Neural progenitor cell (in vitro differentiated cells): ENCODE data around the gene QDPR. TPM values are rescaled to one million over a fixed set of nuclear protein-coding genes. Genes with fewer than 3 reads are reported as not detected.

ENCODE experiments used
- DNase-seq: peaks from one replicate; pipeline ENCODE4 v3.0.0-alpha.2; 2016; ENCODE audit warnings: low spot score
- H2AFZ ChIP-seq: fragments of 200-600 bp; sonication (generic); replicated peaks from 2 replicates; pipeline ENCODE4 v1.6.1; 2016; ENCODE audit warnings: antibody characterized with exemption
- H3F3A ChIP-seq: fragments of 200-600 bp; sonication (generic); 2 replicates; pipeline ENCODE4 v1.6.1; 2016; ENCODE audit warnings: antibody characterized with exemption, low read depth
- H3K27ac ChIP-seq: fragments of 200-600 bp; sonication (generic); 2 replicates; pipeline ENCODE4 v1.5.1; 2016; ENCODE audit warnings: mild to moderate bottlenecking
- H3K27me3 ChIP-seq: fragments of 200-600 bp; sonication (generic); 2 replicates; pipeline ENCODE4 v1.6.1; 2016; ENCODE audit warnings: mild to moderate bottlenecking, moderate library complexity
- H3K36me3 ChIP-seq: fragments of 200-600 bp; sonication (generic); 2 replicates; pipeline ENCODE4 v1.5.1; 2016
- H3K4me1 ChIP-seq: fragments of 200-600 bp; sonication (generic); 2 replicates; pipeline ENCODE4 v1.6.1; 2016; ENCODE audit warnings: mixed run types
- H3K4me2 ChIP-seq: fragments of 200-600 bp; sonication (generic); 2 replicates; pipeline ENCODE4 v1.6.1; 2016
- H3K4me3 ChIP-seq: fragments of 200-600 bp; sonication (generic); 2 replicates; pipeline ENCODE4 v1.5.1; 2016
- H3K79me2 ChIP-seq: fragments of 200-600 bp; sonication (generic); 2 replicates; pipeline ENCODE4 v1.6.1; 2016; ENCODE audit warnings: low read depth
- H3K9ac ChIP-seq: fragments of 200-600 bp; sonication (generic); 2 replicates; pipeline ENCODE4 v1.6.1; 2016
- H3K9me3 ChIP-seq: fragments of 200-600 bp; sonication (generic); 2 replicates; pipeline ENCODE4 v1.5.1; 2016; ENCODE audit warnings: low read depth
- H4K20me1 ChIP-seq: fragments of 200-600 bp; sonication (generic); 2 replicates; pipeline ENCODE4 v1.6.1; 2016; ENCODE audit warnings: low read depth
- H3K27ac Mint-ChIP-seq: 3 replicates; pipeline ENCODE4 v1.8.0; 2021; ENCODE audit warnings: mixed read lengths
- H3K27me3 Mint-ChIP-seq: 2 replicates; pipeline ENCODE4 v1.8.0; 2022; ENCODE audit warnings: low read depth, mild to moderate bottlenecking, inconsistent platforms, moderate library complexity, mixed read lengths; ENCODE audit not compliant: insufficient read depth
- H3K36me3 Mint-ChIP-seq: 3 replicates; pipeline ENCODE4 v1.8.0; 2021; ENCODE audit warnings: mixed read lengths
- H3K4me1 Mint-ChIP-seq: 3 replicates; pipeline ENCODE4 v1.8.0; 2021; ENCODE audit warnings: mixed read lengths
- H3K4me3 Mint-ChIP-seq: 3 replicates; pipeline ENCODE4 v1.8.0; 2021; ENCODE audit warnings: mild to moderate bottlenecking, moderate library complexity, mixed read lengths
- H3K9me3 Mint-ChIP-seq: 3 replicates; pipeline ENCODE4 v1.8.0; 2020; ENCODE audit warnings: mixed read lengths
- CTCF ChIP-seq: fragments of 200-600 bp; sonication (generic); IDR thresholded peaks from 2 replicates; pipeline ENCODE4 v1.5.1; 2017; ENCODE audit warnings: antibody characterized with exemption, mild to moderate bottlenecking
- EZH2 ChIP-seq: fragments of 200-600 bp; sonication (generic); IDR thresholded peaks from 2 replicates; pipeline ENCODE4 v1.6.1; 2017; ENCODE audit warnings: antibody characterized with exemption, mild to moderate bottlenecking, moderate library complexity
- EZH2phosphoT487 ChIP-seq: fragments of 200-600 bp; sonication (generic); IDR thresholded peaks from 2 replicates; pipeline ENCODE4 v1.6.1; 2017; ENCODE audit warnings: antibody characterized with exemption
- total RNA-seq: library from RNA; depleted of rRNA; stranded (reverse); fragments of >200 nt; gene quantifications from 2 replicates; pipeline ENCODE4 v1.2.3, GENCODE V29; 2015; ENCODE audit warnings: low replicate concordance

The QDPR gene
- total RNA-seq, 1 donor from 2014 or later: 22.4 TPM

GRCh38 chr4:17450269-17450804, 61.6 kb downstream of the QDPR start:
- Histone ChIP-seq H3F3A (no peaks in the 10 kb centered on the region), H2AFZ (no peak overlapping the region), H3K9me3 (no peaks in the 10 kb centered on the region), H3K36me3 (no peaks in the 10 kb centered on the region), H4K20me1 (no peaks in the 10 kb centered on the region), H3K27me3 (no peaks in the 10 kb centered on the region), H3K4me3 (no peak overlapping the region), H3K9ac (no peak overlapping the region), H3K4me2 (no peak overlapping the region), H3K79me2 (no peaks in the 10 kb centered on the region), H3K4me1 (no peaks in the 10 kb centered on the region), H3K27ac (no peak overlapping the region)
- Mint-ChIP-seq H3K4me1 (peaks cover 7% of the 10 kb centered on the region), H3K9me3 (peaks cover 16% of the 10 kb centered on the region), H3K36me3 (peaks cover 5% of the 10 kb centered on the region), H3K27me3 (peaks cover 2% of the 10 kb centered on the region), H3K27ac (no peak overlapping the region), H3K4me3 (no peak overlapping the region)
- DNase-seq: no peak
- TF ChIP-seq EZH2phosphoT487 (no peak), CTCF (no peak), EZH2 (no peak)

- peaks cover 2% of the 10 kb centered on the region for H3K36me3 Mint-ChIP-seq
- TF ChIP-seq EZH2: no peak
- no peak for TF ChIP-seq CTCF
- no peak for TF ChIP-seq EZH2phosphoT487
- H3K4me3 Mint-ChIP-seq: no peak overlapping the region
- Histone ChIP-seq H3K4me3 (no peak overlapping the region), H3K79me2 (no peaks in the 10 kb centered on the region), H4K20me1 (no peaks in the 10 kb centered on the region), H3K4me2 (no peak overlapping the region), H3F3A (no peaks in the 10 kb centered on the region), H3K9me3 (no peaks in the 10 kb centered on the region), H3K27ac (no peak overlapping the region), H3K9ac (no peak overlapping the region), H3K4me1 (no peaks in the 10 kb centered on the region), H3K27me3 (no peaks in the 10 kb centered on the region), H2AFZ (no peak overlapping the region), H3K36me3 (no peaks in the 10 kb centered on the region)
- peaks cover 2% of the 10 kb centered on the region for H3K27me3 Mint-ChIP-seq
- peaks cover 7% of the 10 kb centered on the region for H3K4me1 Mint-ChIP-seq
- DNase-seq: no peak
- peaks cover 20% of the 10 kb centered on the region for H3K9me3 Mint-ChIP-seq
- no peak overlapping the region for H3K27ac Mint-ChIP-seq
Measured at GRCh38 chr4:17448689-17449088, 63.2 kb downstream of the QDPR start.

GRCh38 chr4:17447675-17448298, 64.1 kb downstream of the QDPR start:
- Histone ChIP-seq H3K4me3 (no peak overlapping the region), H3K36me3 (no peaks in the 10 kb centered on the region), H3K27ac (no peak overlapping the region), H2AFZ (no peak overlapping the region), H3K4me2 (no peak overlapping the region), H3K79me2 (no peaks in the 10 kb centered on the region), H4K20me1 (no peaks in the 10 kb centered on the region), H3K27me3 (no peaks in the 10 kb centered on the region), H3F3A (no peaks in the 10 kb centered on the region), H3K9me3 (no peaks in the 10 kb centered on the region), H3K9ac (no peak overlapping the region), H3K4me1 (no peaks in the 10 kb centered on the region)
- TF ChIP-seq EZH2phosphoT487 (no peak), CTCF (peak; percentile 82)
- H3K27ac Mint-ChIP-seq: no peak overlapping the region
- no peak overlapping the region for H3K4me3 Mint-ChIP-seq
- H3K36me3 Mint-ChIP-seq: peaks cover 2% of the 10 kb centered on the region
- peak; percentile 84 for DNase-seq
- peaks cover 7% of the 10 kb centered on the region for H3K4me1 Mint-ChIP-seq
- peaks cover 2% of the 10 kb centered on the region for H3K27me3 Mint-ChIP-seq
- peaks cover 21% of the 10 kb centered on the region for H3K9me3 Mint-ChIP-seq
